ENCODE measurements around the gene TTYH3. TPM values are rescaled to one million over a fixed set of nuclear protein-coding genes. Genes with fewer than 3 reads are reported as not detected.

Gene TTYH3
- total and polyA plus RNA-seq, 2 of the 8 experiments (the other 6 are each of a cell fraction or from before 2014, with no cell fraction given) = 66.2 to 169 TPM

DNA sequence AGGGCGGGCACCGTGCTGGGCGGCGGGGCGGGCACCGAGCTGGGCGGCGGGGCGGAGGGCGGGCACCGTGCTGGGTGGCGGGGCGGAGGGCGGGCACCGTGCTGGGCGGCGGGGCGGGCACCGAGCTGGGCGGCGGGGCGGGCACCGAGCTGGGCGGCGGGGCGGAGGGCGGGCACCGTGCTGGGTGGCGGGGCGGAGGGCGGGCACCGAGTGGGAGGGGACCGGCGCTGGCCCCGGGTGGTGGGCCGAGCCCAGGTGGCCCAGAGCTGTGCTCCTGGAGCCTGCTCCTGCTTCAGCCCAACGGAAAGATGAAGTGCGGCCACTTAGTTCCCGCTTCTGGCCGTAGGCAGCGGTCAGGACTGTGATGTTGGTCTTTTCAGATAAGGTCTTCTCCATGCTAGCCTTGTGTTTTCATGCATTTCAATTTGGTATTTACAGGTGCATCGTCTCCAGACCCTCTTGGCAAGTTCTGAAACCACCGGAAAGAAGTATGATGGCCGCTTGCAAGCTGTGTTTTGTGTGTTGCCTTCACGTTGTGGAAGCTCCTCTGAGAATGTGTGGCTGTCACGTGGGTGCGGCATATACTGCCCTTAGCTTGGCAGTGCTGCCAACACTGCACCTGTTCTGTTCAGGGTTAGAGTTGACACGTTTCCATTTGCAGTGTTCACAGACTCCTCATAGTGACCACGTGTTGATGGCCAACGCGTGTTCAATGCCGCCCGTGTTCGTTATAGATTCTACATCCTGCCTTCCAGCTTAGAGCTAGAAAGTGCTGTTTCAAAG is 47.8 kb upstream of the TTYH3 start (continued):
- TF ChIP-seq CBX5 (IDR thresholded peaks at IDR 0.05; ENCODE audit: low read depth, low read length) (no peak), KDM5A (IDR thresholded peaks at IDR 0.05; ENCODE audit: low read length) (no peak), RBBP5 (IDR thresholded peaks at IDR 0.05; ENCODE audit: borderline replicate concordance, low read depth, low read length) (no peak)

Data from H1 (cell line).